Stimulated activated CD8-positive, alpha-beta memory T cell treated with anti-CD3 and anti-CD28 coated beads, Interleukin-12 subunit alpha, Interleukin-12 subunit beta, amount 100 ng/mL, for 1 hour (primary cell): ENCODE data around the gene SCG3.

Experiments
- DNase-seq: peaks from one replicate; pipeline ENCODE4 v3.0.0-alpha.2; 2020; ENCODE audit warnings: low read depth

Gene SCG3

GRCh38 chr15:51758645-51759044, 77.3 kb downstream of the SCG3 start:
- DNase-seq, result no peak

DNA sequence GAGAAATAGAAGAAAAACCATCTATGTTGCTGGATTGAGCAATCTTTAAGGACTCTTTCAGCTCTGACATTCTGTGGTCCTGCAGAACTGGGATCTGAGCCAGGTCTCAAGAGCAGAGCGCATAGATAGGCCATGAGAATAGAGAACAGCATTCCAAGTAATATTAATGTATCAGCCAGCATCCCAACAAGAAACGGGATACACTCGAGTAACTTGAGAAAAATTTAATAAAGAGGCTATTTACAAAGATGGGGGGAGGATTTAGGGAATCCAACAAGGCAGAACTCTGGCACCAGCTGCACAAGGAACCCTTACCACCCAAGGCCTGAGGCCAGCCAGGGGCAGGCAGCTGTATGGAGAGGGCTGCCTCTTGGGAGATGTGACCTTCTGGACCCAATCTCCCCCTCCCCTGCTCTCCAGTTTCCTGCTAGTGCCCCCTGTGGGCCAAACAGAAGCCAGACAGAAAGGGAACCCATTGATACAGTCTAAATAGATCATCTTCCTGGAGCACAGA, 78.3 kb downstream of the SCG3 start:
- no peak for DNase-seq

DNA sequence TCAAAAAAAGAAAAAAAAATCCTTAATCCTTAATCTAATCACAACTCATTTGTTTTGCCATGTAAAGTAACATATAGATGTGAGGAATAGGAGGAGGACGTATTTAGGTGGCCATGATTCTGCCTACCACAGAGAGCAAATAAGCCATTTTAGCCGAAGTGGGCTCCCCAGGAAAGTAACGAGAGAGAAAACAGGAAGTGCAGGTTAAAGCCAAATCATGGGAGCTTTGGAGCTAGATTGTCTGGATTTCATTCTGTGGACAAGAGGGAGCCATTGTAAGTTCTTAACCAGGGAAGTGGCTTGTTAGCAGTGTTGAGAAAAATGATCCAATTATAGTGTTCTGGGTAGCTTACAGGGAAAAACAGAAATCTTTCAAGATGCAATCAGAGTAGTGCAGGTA, 79.5 kb downstream of the SCG3 start:
- no peak for DNase-seq

- DNase-seq, result no peak
Measured at GRCh38 chr15:51765751-51766150, 84.4 kb downstream of the SCG3 start.

DNA sequence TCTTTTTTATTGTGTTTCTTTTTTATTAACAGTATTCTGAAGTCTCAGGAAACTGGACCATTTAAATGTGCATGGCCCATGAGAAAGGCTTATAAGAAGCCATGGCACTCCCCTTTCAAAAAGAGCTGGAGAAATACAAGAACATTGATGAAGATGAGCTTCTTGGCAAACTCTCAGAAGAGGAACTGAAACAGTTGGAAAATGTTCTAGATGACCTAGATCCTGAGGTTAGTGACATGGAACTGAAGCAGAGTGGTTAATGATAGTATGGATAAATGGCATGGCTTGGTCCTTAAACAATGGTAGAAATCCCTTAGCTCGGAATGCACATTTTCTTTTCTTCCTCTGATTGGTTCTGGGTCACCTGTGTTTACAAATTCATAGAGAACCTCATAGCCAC, 85.0 kb downstream of the SCG3 start:
- no peak for DNase-seq

- DNase-seq, result no peak
Measured at GRCh38 chr15:51768018-51768417, 86.7 kb downstream of the SCG3 start.
